Measurements from ENCODE around the gene MAPKAP1.

MAPKAP1 gene

DNA sequence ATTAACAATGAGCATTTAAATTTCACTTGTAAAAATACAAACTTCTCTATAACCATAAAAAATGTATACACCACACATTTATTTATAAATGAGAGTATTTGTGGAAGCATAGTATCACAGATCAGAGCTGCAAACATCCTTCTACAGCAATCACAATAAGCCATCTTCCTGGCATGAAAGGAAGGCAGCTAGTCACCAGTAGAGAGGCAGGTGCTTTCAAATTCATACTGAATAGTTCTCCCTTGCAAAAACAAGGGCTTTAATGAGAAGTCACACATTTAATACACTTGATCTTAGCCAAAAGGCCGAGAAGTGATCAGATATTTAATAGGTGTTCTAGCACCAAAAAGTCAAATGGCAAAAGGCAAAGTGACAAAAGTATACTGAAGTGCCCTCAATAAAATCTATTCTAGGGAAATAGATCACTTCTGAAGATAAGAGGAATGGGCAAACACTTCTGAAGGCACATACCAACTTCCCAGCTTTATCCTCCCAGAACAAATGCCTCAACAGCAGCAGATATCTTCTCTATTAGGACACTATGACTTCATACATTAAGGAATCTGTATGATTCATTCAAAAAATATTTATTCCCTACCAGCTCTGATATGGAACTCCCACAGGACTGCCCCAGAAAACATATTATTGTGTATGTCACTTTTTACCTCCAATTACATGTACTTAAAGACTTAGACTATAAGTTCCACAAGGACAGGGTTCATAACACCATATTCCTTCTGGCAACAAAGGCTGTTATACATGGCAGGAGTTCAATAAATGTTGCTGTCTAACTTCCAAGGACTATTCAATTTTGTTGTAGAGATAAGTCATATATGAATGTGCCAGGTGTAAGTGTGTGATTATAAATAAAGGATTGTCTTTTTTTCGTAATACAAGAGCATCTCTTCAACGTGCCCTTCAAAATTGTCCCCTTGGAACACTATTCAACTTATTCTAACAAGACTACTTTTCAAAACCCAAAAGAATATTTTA, 31.7 kb downstream of the MAPKAP1 start:
- DNase-seq (ENCODE audit: low read depth in 2 of 2): no peak

DNA sequence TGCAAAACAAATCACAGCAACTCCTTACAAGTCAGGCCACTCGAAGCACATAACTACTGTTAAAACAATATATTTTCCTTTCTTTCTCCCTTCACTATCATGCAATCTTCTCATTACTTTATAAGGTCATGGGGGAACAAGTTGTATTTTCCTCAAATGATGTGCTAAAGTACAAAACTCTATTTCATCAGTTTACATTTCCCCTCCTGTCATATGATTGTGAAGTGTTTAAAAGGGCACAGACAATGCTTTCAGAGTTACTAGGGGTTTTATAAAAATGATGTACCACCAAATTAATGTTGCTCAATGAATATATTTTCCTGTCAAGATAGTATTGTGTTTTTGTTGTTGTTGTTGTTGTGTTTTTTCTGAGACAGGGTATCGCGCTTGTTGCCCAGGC, 34.1 kb downstream of the MAPKAP1 start:
- no peak for DNase-seq (ENCODE audit: low read depth in 2 of 2)

DNA sequence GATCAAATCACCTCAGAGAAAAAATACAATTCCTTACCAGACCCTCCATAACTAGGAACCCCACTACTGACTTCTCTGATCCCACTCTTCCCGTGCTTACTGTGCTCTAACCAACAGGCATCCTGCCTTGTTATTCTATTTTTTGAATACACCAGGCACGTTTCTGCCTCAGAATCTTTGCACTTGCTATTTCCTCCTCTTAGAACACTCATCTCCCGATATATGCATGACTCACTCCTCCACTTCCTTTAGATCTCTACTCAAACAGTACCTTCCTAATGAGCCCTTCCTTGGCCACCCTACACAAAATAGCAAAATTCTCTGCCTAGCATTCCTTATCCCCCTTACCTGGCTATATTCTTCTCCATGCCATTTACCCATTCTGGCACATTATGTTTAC, 43.9 kb downstream of the MAPKAP1 start:
- no peak for DNase-seq (ENCODE audit: low read depth in 2 of 2)

DNA sequence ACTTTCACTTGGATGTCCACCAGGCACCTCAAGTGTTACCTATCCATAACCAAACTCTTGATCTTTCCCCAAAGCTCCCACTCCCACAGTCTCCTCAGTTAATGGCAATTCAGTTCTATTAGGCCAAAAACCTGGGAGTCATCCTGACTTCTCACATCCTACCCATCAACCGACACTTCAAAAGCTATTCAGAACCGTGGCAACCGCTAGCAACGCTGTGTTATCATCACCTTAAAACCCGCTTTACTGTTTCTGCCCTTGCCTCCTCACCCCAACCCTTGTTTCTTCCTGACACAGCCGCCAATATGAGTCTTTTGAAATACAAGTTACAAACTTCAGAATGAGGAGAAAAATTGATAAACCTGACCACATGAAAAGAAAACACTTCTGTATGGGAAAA, 46.5 kb downstream of the MAPKAP1 start:
- no peak for DNase-seq (ENCODE audit: low read depth in 2 of 2)

DNA sequence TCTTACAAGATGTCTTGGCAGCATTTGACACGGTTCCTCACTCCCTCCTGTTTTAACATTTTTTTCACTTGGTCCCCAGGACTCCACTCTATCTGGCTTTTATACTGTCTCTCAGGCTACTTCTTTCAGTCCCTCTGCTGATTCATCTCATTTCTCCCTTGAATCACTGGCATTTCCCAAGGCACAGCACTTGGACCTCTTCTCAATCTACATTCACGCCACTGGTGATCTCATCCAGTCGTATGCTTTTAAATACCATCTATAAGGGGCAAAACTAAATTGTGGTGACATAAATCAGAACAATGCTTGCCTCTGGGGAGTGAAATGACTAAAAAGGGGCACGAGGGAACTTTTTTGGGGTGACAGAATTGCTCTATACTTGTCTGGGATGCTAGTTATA, 47.1 kb downstream of the MAPKAP1 start:
- DNase-seq (ENCODE audit: low read depth in 2 of 2): no peak

DNA sequence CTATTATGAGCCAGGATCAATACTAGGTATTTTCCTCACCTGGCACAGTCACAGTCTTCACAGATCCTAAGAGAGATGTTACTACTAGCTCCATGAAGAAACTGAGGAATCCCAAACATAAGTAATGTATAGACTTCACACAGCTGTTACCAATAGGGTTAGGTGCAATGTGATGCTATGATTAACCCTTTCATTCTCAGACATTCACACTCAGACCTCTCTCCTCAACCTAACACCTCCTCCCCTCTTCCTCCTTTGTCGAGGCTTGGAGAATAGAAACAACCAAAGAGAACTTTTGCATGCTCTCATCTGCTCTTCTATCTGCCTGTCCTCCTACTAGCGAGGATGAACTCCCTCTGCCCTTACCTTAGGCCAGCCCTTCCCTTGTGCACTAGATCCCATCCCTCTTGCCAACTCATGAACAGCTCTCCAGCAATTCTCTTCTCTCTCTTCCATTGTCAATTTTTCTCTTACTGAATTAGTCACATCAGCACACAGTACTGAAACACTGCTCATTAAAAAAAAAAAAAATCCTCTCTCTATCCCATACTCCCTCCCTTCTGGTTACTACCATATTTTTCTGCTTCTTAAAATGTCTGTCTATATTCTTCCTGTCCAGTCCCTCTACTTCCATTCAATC, 47.7 kb downstream of the MAPKAP1 start:
- no peak for DNase-seq (ENCODE audit: low read depth in 2 of 2)

DNA sequence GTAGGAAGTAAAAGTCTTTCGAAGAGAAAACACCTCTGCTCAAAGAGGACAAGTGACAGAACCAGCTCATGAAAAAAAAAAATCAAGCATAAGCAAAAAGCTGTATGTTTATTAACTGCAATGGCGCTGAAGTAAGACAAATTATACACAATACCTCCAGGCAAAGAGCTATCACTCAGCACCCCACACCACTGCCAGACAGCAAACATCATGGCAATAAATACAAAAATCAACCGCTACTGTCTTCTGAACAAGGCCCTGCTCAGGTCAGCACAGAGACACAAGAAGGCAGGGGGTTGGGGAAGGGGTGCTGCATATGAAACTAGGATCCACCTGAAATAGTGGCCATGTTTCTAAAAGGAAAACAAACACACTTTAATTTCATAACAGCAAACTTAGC, 50.4 kb downstream of the MAPKAP1 start:
- no peak for DNase-seq (ENCODE audit: low read depth in 2 of 2)

DNA sequence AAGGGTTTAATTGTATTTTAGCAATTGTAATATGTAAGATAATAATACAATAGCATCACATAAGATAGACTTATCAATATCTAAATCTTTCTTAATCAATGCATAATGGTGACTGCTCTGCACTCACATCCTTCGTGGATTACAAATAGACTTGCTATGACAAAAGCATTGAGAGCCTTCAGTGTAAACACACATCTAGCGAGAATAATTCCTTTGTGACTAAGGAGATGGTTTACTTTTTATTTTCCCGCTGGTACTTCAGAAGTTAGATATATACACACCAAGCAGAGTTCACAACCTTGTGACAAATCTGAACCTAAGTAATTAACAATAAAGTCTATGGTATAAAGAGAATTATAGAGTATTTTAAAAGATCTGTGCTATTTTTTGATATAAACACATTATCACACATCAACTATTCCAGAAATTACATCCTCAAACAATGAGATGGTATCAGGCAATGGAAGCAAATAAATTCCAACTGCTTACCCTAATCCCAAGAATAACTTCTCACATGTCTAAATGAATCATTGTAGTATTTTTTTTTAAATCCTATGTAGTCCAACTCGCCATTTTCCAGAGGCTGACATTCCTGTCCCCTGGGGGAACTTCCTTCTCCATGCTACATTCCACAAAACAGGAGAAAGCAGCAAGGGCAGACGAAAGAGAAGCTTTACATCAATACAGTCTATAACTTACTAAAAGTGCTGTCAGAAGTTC, 51.2 kb downstream of the MAPKAP1 start:
- DNase-seq (ENCODE audit: low read depth in 2 of 2): no peak

DNA sequence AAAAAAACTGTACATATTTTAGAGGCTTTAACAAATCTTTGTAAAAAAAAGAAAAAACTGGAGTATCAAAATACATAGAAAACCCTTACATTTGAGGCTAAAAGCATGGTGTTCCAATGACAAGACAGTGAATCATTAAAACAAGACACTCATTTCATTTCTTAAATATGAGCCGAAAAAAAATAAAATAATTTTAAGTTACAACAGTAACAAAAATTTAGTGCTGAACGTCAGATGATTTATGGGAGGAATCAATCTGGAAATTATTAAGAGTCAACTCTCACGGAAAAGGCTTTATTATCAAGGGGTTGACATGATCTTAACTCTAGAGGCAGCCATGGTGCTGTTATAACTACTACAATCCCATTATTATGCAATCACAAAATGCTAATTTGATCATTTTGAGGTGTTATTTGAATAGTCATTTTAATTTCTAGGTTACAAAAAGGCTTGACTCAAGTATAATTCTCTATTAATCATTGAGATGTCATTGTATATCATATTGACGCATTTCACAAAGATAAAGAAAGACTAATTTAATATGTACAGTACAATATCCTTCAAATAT, 51.9 kb downstream of the MAPKAP1 start:
- DNase-seq (ENCODE audit: low read depth in 2 of 2): no peak

DNA sequence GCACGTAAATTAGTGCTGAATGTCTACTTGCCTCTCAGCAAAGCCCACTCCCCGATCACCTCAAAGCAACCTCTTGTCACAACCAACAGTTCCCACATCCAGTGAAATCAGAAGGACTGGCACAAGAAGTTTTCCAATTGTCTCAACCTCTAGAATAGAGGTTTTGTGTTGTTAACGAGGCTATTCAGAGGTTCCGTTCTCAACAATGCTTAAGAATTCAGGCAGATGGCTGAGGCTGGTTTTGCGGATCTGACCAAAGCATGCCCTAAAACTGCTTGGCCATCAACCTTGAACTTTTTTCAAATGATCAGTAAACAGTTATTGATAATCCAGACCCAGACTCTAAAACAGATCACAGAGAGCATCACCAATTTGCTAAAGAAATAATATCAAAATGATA, 52.9 kb downstream of the MAPKAP1 start:
- no peak for DNase-seq (ENCODE audit: low read depth in 2 of 2)

DNA sequence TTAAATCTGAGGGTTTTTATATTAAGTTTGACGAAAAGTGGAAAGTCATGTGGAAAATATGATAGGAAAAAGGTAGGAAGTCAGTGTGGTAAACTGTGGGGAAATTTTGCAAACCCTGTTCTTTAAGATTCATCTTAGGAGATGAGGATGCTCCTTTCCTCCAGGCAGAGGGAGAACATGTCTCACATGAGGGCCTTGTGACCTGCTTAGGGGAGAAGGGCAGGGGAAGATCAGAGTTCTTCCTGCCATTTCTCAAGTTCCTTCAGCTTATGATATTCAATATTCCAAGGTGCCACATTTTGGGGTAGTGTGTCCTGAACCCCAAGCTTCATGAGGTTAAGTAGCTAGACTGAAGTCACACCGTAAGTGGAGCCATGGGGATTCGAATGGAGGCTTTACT, 53.7 kb downstream of the MAPKAP1 start:
- no peak for DNase-seq (ENCODE audit: low read depth in 2 of 2)

DNA sequence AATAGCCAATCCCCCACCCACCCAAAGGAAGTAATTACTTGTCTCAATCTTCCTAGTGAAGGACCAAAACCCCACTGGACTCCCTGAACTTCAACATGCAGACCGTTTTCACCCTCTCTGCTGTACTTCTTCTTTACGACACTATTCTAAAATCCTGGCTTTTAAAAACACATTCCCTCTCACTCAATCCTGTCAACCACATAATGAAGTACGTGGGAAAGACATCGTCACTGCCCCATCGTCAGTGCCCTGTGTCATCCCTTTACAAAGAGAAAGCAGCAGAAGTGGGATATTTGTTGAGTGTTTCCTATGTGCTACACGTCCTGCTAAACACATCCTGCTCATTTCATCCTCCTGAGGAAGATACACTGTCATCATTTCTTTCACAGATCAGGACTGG, 54.2 kb downstream of the MAPKAP1 start:
- no peak for DNase-seq (ENCODE audit: low read depth in 2 of 2)

DNA sequence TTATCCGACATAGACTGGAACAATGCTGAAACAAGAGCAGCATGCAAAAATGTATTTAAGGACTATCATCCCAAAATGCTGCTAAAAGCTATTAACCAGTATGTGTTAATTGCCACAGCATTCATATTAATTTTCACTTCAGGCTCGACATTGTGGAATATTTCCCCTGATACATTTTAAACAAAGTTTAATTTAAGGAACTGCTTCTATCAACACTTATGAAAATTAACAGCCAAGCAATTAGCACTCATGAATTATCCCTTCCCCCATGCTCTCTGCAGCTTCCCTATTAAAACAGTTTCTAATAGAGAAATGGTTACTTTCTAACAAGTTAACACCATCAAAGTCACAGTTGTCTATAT, 54.8 kb downstream of the MAPKAP1 start:
- no peak for DNase-seq (ENCODE audit: low read depth in 2 of 2)

DNA sequence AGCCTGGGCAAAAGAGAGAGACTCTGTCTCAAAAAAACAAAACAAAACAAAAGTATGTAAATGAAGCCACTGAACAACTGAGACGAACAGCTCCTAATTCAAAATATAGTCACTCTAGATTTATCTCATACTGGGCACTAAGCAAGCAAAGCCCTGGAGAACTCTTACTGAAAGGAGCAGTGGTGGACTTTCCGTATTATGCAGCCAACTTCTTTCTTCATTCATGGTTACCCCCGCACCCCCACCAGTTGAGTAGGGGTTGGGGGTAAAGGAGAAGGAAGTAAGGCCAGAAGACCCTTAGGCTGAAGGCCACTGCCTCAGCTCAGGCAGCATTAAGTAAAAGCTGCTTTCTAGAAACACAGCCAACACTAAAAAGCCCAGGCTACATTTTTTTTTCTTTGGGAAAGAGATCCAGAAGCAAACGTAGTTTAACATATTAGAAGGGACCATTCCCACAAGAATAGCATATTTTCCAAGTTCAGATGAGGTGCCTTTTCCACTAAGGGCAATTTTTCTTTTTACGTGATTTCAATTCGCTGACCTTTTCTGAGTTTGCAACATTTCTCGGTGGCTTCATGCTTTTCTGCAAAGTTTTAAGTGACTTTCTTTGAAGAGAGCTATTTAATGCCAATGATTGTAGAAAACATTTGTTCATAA, 55.3 kb downstream of the MAPKAP1 start:
- DNase-seq (ENCODE audit: low read depth in 2 of 2): no peak

DNA sequence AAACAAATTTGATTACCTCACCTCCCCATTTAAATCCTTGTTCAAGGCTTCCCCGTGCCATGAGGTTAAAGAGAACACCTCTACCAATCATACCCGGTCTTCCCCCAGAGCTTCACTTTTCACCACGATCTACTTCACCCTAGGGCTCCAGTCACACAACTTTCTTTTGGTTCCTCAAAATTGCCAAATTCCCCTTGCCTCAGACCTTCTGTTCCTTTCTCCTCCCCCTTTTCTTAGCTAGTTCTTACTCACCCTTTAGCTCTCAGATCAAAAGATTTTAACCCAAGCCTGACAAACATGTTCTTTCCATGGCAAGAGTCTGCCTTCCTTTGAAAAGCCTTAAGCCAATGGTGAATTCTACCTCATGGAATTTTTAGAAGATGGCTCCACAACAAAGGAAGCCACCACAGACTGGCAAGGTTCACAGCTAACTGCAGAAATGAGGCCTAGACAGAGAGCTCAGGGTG, 56.7 kb downstream of the MAPKAP1 start:
- peak in 1 of 2 donors; percentile 12 for DNase-seq (ENCODE audit: low read depth in 2 of 2)

DNA sequence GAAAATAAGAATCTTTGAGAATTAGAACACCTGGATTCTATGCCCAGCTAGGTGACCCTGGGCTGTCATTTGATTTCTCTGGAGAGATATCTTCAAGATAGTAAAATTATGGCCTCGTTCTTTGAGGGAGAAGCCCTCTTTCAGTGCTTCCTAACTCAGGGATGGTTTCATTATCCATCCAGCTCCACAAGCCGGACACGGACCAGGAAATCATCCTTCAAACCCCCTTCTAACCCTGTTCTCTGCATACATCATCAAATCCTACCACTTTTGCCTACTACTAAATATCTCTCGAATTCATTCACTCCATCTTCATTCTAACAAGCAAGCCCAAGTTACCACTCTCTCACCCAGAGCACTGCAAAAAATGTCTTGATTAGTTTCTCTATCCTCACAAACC, 57.2 kb downstream of the MAPKAP1 start:
- DNase-seq (ENCODE audit: low read depth in 2 of 2): no peak

DNA sequence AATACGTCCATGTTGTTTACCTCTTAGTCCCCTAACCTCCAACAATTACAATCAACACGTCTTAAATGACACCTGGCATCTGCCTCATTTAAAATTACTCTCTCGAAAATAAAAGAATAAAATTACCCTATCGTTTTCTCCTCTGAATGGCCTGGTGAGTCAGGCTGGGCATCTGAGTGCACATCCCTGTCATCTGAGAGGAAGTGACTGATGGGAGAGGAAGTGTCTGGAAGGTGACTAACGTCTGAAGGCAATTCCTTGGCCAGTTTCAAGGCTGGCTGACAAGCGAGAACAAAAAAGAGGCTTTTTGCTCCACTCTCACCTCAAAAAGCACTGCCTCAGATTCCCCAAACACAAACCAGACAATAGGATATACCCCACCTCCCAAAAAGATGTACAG, 57.7 kb downstream of the MAPKAP1 start:
- no peak for DNase-seq (ENCODE audit: low read depth in 2 of 2)

DNA sequence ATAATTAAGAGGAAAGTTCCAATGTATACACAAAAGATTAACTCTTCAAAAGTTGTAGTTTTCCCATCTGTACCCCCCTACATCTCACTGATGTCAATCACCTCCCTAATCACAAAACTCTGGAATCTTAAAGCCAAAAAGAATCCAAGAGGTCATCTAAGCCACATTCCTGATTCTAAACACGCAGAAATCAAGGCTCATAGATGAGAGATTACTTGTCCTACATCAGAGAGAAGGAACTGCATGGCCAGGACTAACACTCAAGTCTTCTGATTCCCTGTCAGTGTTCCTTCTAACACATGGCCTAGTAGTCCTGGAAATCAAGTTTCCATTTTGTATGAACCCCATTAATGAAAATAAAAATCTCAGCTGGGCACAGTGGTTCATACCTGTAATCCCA, 58.7 kb downstream of the MAPKAP1 start:
- DNase-seq (ENCODE audit: low read depth in 2 of 2): no peak

DNA sequence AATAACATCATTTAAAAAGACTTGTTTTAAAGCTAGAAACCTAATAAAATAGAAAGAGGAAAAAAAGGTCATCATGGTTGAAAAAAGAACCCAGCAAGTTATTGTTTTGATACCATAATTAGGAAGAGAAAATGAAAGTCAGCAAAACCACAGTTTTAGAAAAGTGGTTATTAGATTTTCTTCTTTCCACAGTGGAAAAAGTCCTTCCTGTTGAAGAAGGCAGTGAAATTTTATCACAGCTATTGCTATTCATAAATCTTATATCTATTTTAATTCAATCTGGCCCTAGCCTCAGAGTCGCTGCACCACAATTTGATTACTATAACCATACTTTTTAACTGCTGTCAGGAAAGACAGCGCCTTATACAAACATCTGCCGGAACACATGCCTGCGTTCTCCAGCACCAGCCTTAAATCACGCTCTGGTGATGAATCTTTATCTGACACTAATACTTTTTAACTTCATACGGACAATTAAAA, 60.3 kb downstream of the MAPKAP1 start:
- no peak for DNase-seq (ENCODE audit: low read depth in 2 of 2)

DNA sequence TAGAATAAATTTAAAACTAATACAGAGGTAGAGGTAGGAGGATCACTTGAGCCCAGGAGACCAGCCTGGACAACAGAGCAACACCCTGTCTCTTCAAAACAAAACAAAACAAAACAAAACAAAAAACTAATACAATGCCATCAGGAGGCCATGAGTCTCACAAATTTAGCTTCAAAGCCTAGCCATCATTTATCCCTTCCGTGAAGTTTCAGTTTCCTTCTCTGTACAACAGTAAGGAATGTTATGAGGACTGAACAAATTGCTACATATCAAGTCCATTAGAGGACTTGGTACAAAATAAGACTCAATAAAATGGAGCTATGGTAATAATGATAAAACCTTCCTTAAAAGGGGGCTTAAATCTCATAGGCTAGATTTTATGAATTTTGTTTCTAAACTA, 60.8 kb downstream of the MAPKAP1 start:
- DNase-seq (ENCODE audit: low read depth in 2 of 2): no peak

DNA sequence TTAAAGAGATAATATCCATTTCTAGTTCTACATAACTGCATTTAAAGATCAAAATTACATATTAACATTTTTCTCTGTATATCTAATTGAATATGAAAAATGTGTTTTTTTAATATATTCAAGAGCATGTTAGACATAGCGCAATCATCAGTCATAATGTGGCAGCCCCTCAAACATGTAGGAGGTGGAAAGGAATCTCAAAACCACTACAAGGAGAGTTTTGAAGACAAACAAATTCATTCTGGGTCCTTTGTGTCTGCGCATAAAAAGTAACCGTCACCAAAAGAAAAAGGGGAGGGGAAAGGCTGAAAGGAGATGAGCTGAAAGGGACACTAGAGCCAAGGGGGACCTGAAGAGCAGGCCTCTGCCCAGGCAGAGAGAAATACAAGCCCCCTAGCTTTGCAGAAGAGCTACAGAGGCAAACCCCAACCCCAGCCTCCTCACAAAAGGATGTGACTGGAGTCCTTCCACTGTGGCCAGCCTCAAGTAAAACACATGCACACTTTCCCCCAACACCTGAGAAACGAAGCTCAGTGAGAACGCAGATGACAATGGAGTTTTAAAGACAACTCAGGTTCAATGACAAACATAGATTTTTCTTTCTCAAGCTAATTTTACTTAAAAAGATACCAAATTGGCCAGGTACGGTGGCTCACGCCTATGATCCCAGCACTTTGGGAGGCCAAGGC, 62.0 kb downstream of the MAPKAP1 start:
- DNase-seq (ENCODE audit: low read depth in 2 of 2): no peak

All from activated CD4-positive, alpha-beta T cell treated with anti-CD3 and anti-CD28 coated beads for 24 hours (primary cell).